Astrocyte (in vitro differentiated cells and primary cell): Measurements from ENCODE around the gene PCDHA5. TPM values are rescaled to one million over a fixed set of nuclear protein-coding genes. Genes with fewer than 3 reads are reported as not detected.
"Not testable (repeated sequence)": the region's sequence is repeated elsewhere in the genome, so short reads cannot be mapped to it uniquely, and the experiment has no call there.

Experiments
- DNase-seq: peaks from one replicate; pipeline ENCODE4 v3.0.0-alpha.2; 2010; ENCODE audit warnings: low read depth
- FAIRE-seq: peaks from 2 replicates; lab custom pipeline; 2011; peaks lifted over from hg19 to GRCh38; lab: Jason Lieb, UNC
- H2AFZ ChIP-seq: 2 replicates; pipeline ENCODE4 v1.6.0; 2012; ENCODE audit warnings: low read depth, low read length, inconsistent platforms
- H3K27ac ChIP-seq: 2 replicates; pipeline ENCODE4 v1.5.1; 2011; ENCODE audit warnings: low read depth, low read length, inconsistent platforms
- H3K27me3 ChIP-seq: 2 replicates; pipeline ENCODE4 v1.6.0; 2011; ENCODE audit warnings: low read length, inconsistent platforms; ENCODE audit not compliant: insufficient read depth
- H3K36me3 ChIP-seq: 2 replicates; pipeline ENCODE4 v1.5.1; 2011; ENCODE audit warnings: low read length, inconsistent platforms; ENCODE audit not compliant: insufficient read depth
- H3K4me1 ChIP-seq: 2 replicates; pipeline ENCODE4 v1.5.1; 2011; ENCODE audit warnings: low read length, inconsistent platforms; ENCODE audit not compliant: insufficient read depth
- H3K4me2 ChIP-seq: 2 replicates; pipeline ENCODE4 v1.6.0; 2012; ENCODE audit warnings: low read length, inconsistent platforms
- H3K4me3 ChIP-seq: 2 replicates; pipeline ENCODE4 v1.5.1; 2011; ENCODE audit warnings: low read depth, mild to moderate bottlenecking, low read length, inconsistent platforms; ENCODE audit not compliant: insufficient read depth
- H3K79me2 ChIP-seq: 2 replicates; pipeline ENCODE4 v1.6.0; 2012; ENCODE audit warnings: mild to moderate bottlenecking, low read length, inconsistent platforms; ENCODE audit not compliant: insufficient read depth
- H3K9ac ChIP-seq: 2 replicates; pipeline ENCODE4 v1.6.0; 2012; ENCODE audit warnings: mild to moderate bottlenecking, low read length, inconsistent platforms
- H3K9me3 ChIP-seq: 2 replicates; pipeline ENCODE4 v1.5.1; 2012; ENCODE audit warnings: low read depth, mild to moderate bottlenecking, low read length, inconsistent platforms; ENCODE audit not compliant: insufficient read depth
- H4K20me1 ChIP-seq: 2 replicates; pipeline ENCODE4 v1.6.0; 2012; ENCODE audit warnings: low read length, inconsistent platforms; ENCODE audit not compliant: insufficient read depth
- H3K27ac Mint-ChIP-seq: one replicate; pipeline ENCODE4 v1.8.0; 2021; ENCODE audit warnings: mild to moderate bottlenecking, mixed read lengths; ENCODE audit not compliant: unreplicated experiment
- H3K27me3 Mint-ChIP-seq: one replicate; pipeline ENCODE4 v1.8.0; 2021; ENCODE audit warnings: low read depth, mixed read lengths; ENCODE audit not compliant: unreplicated experiment
- H3K36me3 Mint-ChIP-seq: one replicate; pipeline ENCODE4 v1.8.0; 2021; ENCODE audit warnings: low read depth, mixed read lengths; ENCODE audit not compliant: unreplicated experiment
- H3K4me1 Mint-ChIP-seq: one replicate; pipeline ENCODE4 v1.8.0; 2021; ENCODE audit warnings: low read depth, mixed read lengths; ENCODE audit not compliant: unreplicated experiment
- H3K4me3 Mint-ChIP-seq: one replicate; pipeline ENCODE4 v1.8.0; 2021; ENCODE audit warnings: mild to moderate bottlenecking, moderate library complexity, mixed read lengths; ENCODE audit not compliant: unreplicated experiment
- H3K9me3 Mint-ChIP-seq: one replicate; pipeline ENCODE4 v1.8.0; 2021; ENCODE audit warnings: mild to moderate bottlenecking, mixed read lengths; ENCODE audit not compliant: unreplicated experiment
- EZH2 ChIP-seq: IDR thresholded peaks from 2 replicates; pipeline ENCODE4 v1.6.1; 2012; ENCODE audit warnings: mild to moderate bottlenecking, low read length, inconsistent platforms; ENCODE audit not compliant: insufficient read depth
- total RNA-seq: library from RNA; stranded (reverse); gene quantifications from 2 replicates; pipeline ENCODE4 v1.2.1, GENCODE V29; 2021
- TF ChIP-seq, protein P1 (sequence below): IDR thresholded peaks from 2 replicates; pipeline ENCODE4 v1.5.1; 2011; ENCODE audit warnings: low read depth, mild to moderate bottlenecking, inconsistent platforms, low read length, moderate library complexity; ENCODE audit not compliant: insufficient read depth

The PCDHA5 gene
- total RNA-seq, 1 donor from 2014 or later: 1.7 TPM

DNA sequence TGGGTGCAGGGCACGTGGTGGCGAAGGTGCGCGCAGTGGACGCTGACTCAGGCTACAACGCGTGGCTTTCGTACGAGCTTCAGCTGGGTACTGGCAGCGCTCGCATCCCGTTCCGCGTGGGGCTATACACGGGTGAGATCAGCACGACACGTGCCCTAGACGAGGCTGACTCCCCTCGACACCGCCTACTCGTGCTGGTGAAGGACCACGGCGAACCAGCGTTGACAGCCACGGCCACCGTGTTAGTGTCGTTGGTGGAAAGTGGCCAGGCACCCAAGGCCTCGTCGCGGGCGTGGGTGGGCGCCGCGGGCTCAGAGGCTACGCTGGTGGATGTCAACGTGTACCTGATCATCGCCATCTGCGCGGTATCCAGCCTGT, 24.7 kb upstream of the PCDHA5 start:
- Histone ChIP-seq H3K9ac (no peak overlapping the region), H3K9me3 (peaks cover 10% of the 10 kb centered on the region), H3K27me3 (no peaks in the 10 kb centered on the region), H4K20me1 (no peaks in the 10 kb centered on the region), H2AFZ (no peak overlapping the region), H3K27ac (no peak overlapping the region), H3K4me3 (no peak overlapping the region), H3K36me3 (no peaks in the 10 kb centered on the region), H3K4me1 (no peaks in the 10 kb centered on the region), H3K4me2 (no peak overlapping the region), H3K79me2 (no peaks in the 10 kb centered on the region)
- TF ChIP-seq, protein P1, sequence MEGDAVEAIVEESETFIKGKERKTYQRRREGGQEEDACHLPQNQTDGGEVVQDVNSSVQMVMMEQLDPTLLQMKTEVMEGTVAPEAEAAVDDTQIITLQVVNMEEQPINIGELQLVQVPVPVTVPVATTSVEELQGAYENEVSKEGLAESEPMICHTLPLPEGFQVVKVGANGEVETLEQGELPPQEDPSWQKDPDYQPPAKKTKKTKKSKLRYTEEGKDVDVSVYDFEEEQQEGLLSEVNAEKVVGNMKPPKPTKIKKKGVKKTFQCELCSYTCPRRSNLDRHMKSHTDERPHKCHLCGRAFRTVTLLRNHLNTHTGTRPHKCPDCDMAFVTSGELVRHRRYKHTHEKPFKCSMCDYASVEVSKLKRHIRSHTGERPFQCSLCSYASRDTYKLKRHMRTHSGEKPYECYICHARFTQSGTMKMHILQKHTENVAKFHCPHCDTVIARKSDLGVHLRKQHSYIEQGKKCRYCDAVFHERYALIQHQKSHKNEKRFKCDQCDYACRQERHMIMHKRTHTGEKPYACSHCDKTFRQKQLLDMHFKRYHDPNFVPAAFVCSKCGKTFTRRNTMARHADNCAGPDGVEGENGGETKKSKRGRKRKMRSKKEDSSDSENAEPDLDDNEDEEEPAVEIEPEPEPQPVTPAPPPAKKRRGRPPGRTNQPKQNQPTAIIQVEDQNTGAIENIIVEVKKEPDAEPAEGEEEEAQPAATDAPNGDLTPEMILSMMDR: no peak
- TF ChIP-seq EZH2: no peak
- no peak overlapping the region for H3K27ac Mint-ChIP-seq
- H3K36me3 Mint-ChIP-seq: peaks cover 18% of the 10 kb centered on the region
- no peak overlapping the region for H3K4me3 Mint-ChIP-seq
- no peaks in the 10 kb centered on the region for H3K27me3 Mint-ChIP-seq
- H3K4me1 Mint-ChIP-seq: no peaks in the 10 kb centered on the region
- peaks cover 18% of the 10 kb centered on the region for H3K9me3 Mint-ChIP-seq
- FAIRE-seq (no peak), DNase-seq (no peak)

DNA sequence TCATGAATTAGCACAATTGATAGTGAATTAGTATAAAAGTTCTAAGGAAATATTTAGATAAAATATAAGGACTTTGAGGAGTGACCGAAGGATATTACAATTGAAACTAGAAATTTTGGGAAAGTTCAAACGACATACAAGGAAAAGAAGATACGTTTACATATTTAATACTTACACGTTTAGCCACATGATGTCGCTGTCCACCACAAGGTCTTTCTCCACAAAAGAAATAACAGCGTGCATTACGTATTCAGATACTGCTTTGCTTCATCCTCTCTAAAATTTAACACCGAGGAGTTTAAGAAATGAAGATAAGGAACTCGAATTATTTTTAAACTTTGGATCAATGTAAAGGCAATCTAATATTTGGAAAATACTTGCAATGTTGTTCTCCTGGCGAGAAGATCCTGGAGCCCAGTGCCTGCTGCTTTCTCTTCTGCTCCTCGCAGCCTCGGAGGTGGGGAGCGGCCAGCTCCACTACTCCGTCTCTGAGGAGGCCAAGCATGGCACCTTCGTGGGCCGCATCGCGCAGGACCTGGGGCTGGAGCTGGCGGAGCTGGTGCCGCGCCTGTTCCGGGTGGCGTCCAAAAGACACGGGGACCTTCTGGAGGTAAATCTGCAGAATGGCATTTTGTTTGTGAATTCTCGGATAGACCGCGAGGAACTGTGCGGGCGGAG, 20.5 kb upstream of the PCDHA5 start, which contains the start of gene PCDHA3:
TSS of gene PCDHA3 (plus strand) at position 242 of the 678 bp plus-strand sequence.
- peaks cover 24% of the 10 kb centered on the region for H3K36me3 Mint-ChIP-seq
- TF ChIP-seq, protein P1: no peak
- no peak for TF ChIP-seq EZH2
- peaks cover 16% of the 10 kb centered on the region for H3K9me3 Mint-ChIP-seq
- no peaks in the 10 kb centered on the region for H3K4me1 ChIP-seq
- no peak within 1 kb of the TSS for H3K27ac ChIP-seq
- no peaks in the 10 kb centered on the region for H3K27me3 Mint-ChIP-seq
- H4K20me1 ChIP-seq: no peaks in the 10 kb centered on the region
- H3K4me3 ChIP-seq: no peak within 1 kb of the TSS
- H3K27ac Mint-ChIP-seq: no peak within 1 kb of the TSS
- FAIRE-seq (peak; percentile 17), DNase-seq (peak; percentile 6)
- no peaks in the 10 kb centered on the region for H3K79me2 ChIP-seq
- H3K27me3 ChIP-seq: no peaks in the 10 kb centered on the region
- H3K4me2 ChIP-seq: peak within 1 kb of the TSS; percentile 25
- no peak within 1 kb of the TSS for H3K9ac ChIP-seq
- no peaks in the 10 kb centered on the region for H3K36me3 ChIP-seq
- peaks cover 16% of the 10 kb centered on the region for H3K9me3 ChIP-seq
- no peaks in the 10 kb centered on the region for H3K4me1 Mint-ChIP-seq
- H3K4me3 Mint-ChIP-seq: peak within 1 kb of the TSS; percentile 8
- H2AFZ ChIP-seq: no peak within 1 kb of the TSS

DNA sequence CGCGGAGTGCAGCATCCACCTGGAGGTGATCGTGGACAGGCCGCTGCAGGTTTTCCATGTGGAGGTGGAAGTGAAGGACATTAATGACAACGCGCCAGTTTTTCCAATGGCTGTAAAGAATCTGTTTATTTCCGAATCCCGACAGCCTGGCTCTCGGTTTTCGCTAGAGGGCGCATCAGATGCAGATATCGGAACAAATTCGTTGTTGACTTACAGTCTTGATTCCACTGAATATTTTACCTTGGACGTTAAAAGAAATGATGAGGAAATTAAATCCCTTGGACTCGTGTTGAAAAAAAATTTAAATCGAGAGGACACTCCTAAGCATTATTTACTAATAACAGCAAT, 19.9 kb upstream of the PCDHA5 start:
- Histone ChIP-seq H3K27me3 (no peaks in the 10 kb centered on the region), H3K9me3 (peaks cover 15% of the 10 kb centered on the region), H3K4me2 (peak overlapping the region; percentile 25), H3K79me2 (no peaks in the 10 kb centered on the region), H3K27ac (no peak overlapping the region), H3K4me1 (no peaks in the 10 kb centered on the region), H3K4me3 (no peak overlapping the region), H3K36me3 (no peaks in the 10 kb centered on the region), H3K9ac (no peak overlapping the region), H4K20me1 (no peaks in the 10 kb centered on the region), H2AFZ (no peak overlapping the region)
- Mint-ChIP-seq H3K27me3 (no peaks in the 10 kb centered on the region), H3K4me3 (no peak overlapping the region), H3K9me3 (peaks cover 12% of the 10 kb centered on the region), H3K4me1 (no peaks in the 10 kb centered on the region), H3K27ac (no peak overlapping the region), H3K36me3 (peaks cover 24% of the 10 kb centered on the region)
- DNase-seq (no peak), FAIRE-seq (no peak)
- TF ChIP-seq EZH2: no peak
- TF ChIP-seq, protein P1: no peak

DNA sequence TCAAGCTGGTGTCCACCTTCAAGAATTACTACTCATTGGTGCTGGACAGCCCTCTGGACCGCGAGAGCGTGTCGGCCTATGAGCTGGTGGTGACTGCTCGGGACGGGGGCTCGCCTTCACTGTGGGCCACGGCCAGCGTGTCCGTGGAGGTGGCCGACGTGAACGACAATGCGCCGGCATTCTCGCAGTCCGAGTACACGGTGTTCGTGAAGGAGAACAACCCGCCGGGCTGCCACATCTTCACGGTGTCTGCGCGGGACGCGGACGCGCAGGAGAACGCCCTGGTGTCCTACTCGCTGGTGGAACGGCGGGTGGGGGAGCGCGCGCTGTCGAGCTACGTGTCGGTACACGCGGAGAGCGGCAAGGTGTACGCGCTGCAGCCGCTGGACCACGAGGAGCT, 19.0 kb upstream of the PCDHA5 start:
- Mint-ChIP-seq H3K36me3 (peaks cover 23% of the 10 kb centered on the region), H3K9me3 (peaks cover 11% of the 10 kb centered on the region)
- not testable (repeated sequence) for H3K4me1 Mint-ChIP-seq, H3K4me1 ChIP-seq, H3K4me2 ChIP-seq, H3K79me2 ChIP-seq, H3K27ac Mint-ChIP-seq, DNase-seq, H3K27me3 Mint-ChIP-seq, H4K20me1 ChIP-seq, FAIRE-seq, H3K27ac ChIP-seq, H3K27me3 ChIP-seq, H3K9ac ChIP-seq, H3K4me3 ChIP-seq, H3K4me3 Mint-ChIP-seq, H3K36me3 ChIP-seq, H3K9me3 ChIP-seq, H2AFZ ChIP-seq
